Fibroblast of the conjunctiva (primary cell): Measurements from ENCODE around the gene ZNF91.
"Not testable (repeated sequence)": the region's sequence is repeated elsewhere in the genome, so short reads cannot be mapped to it uniquely, and the experiment has no call there.

ENCODE experiments used
- DNase-seq: peaks from one replicate; pipeline ENCODE4 v3.0.0-alpha.2; 2010; ENCODE audit warnings: low read depth

ZNF91 gene

GRCh38 chr19:23395041-23395721 lies at the start of gene ZNF91:
Gene ZNF91, minus strand, starts transcription at chr19:23395471. Its CDS starts 117 bp downstream, at chr19:23395354.
- DNase-seq, result peak; percentile 91

- no peak for DNase-seq
Observed at GRCh38 chr19:23440791-23441190, 45.5 kb upstream of the ZNF91 start.

GRCh38 chr19:23440207-23440606 lies 44.9 kb upstream of the ZNF91 start:
- no peak for DNase-seq

- DNase-seq, result no peak
Observed at GRCh38 chr19:23439623-23440022, 44.4 kb upstream of the ZNF91 start.

- DNase-seq, result no peak
Observed at GRCh38 chr19:23437901-23438300, 42.6 kb upstream of the ZNF91 start.

- no peak for DNase-seq
Observed at GRCh38 chr19:23436944-23437343, 41.7 kb upstream of the ZNF91 start.

GRCh38 chr19:23436318-23436717 lies 41.0 kb upstream of the ZNF91 start:
- DNase-seq, result no peak

GRCh38 chr19:23420824-23421223 lies 25.6 kb upstream of the ZNF91 start:
- DNase-seq, result no peak

- not testable (repeated sequence) for DNase-seq
Observed at GRCh38 chr19:23419261-23419660, 24.0 kb upstream of the ZNF91 start.

GRCh38 chr19:23415561-23416191 lies 20.4 kb upstream of the ZNF91 start:
- DNase-seq, result no peak

- no peak for DNase-seq
Observed at GRCh38 chr19:23415034-23415433, 19.8 kb upstream of the ZNF91 start.

- DNase-seq, result no peak
Observed at GRCh38 chr19:23410155-23410554, 14.9 kb upstream of the ZNF91 start.

GRCh38 chr19:23409392-23410048 lies 14.2 kb upstream of the ZNF91 start:
- DNase-seq, result no peak

GRCh38 chr19:23407616-23408133 lies 12.4 kb upstream of the ZNF91 start:
- no peak for DNase-seq

GRCh38 chr19:23406721-23407120 lies 11.4 kb upstream of the ZNF91 start:
- no peak for DNase-seq

GRCh38 chr19:23406091-23406490 lies 10.8 kb upstream of the ZNF91 start:
- DNase-seq, result no peak

GRCh38 chr19:23404676-23405075 lies 9.4 kb upstream of the ZNF91 start:
- DNase-seq, result no peak

- no peak for DNase-seq
Observed at GRCh38 chr19:23403581-23404324, 8.5 kb upstream of the ZNF91 start.

- DNase-seq, result no peak
Observed at GRCh38 chr19:23403052-23403451, 7.8 kb upstream of the ZNF91 start.

- no peak for DNase-seq
Observed at GRCh38 chr19:23402388-23402787, 7.1 kb upstream of the ZNF91 start.

GRCh38 chr19:23401086-23401610 lies 5.9 kb upstream of the ZNF91 start:
- DNase-seq, result no peak

GRCh38 chr19:23399443-23399842 lies 4.2 kb upstream of the ZNF91 start:
- no peak for DNase-seq
